Activated CD4-positive, alpha-beta memory T cell treated with anti-CD3 and anti-CD28 coated beads for 36 hours (primary cell): ENCODE measurements around the gene MUC5AC. TPM values are rescaled to one million over a fixed set of nuclear protein-coding genes. Genes with fewer than 3 reads are reported as not detected.
"Not testable (repeated sequence)": the region's sequence is repeated elsewhere in the genome, so short reads cannot be mapped to it uniquely, and the experiment has no call there.

ENCODE experiments used
- CTCF ChIA-PET: fragments of 350-600 bp; sonication (Branson Sonifier 250); formaldehyde crosslinking; loops from one replicate; lab custom pipeline; 2021; ENCODE audit warnings: antibody characterized with exemption, inconsistent platforms; lab: Charles Lee
- POLR2A ChIA-PET: fragments of 350-600 bp; sonication (Branson Sonifier 250); formaldehyde crosslinking; loops from one replicate; lab custom pipeline; 2021; ENCODE audit warnings: antibody characterized with exemption; lab: Charles Lee
- DNase-seq: peaks from one replicate; pipeline ENCODE4 v3.0.0-alpha.2; 2020
- H3K27ac Mint-ChIP-seq: one replicate; pipeline ENCODE4 v1.8.0; 2021; ENCODE audit warnings: mixed read lengths
- H3K27me3 Mint-ChIP-seq: one replicate; pipeline ENCODE4 v1.8.0; 2021; ENCODE audit warnings: mixed read lengths
- H3K36me3 Mint-ChIP-seq: one replicate; pipeline ENCODE4 v1.8.0; 2021; ENCODE audit warnings: mixed read lengths
- H3K4me1 Mint-ChIP-seq: one replicate; pipeline ENCODE4 v1.8.0; 2021; ENCODE audit warnings: low read depth, mixed read lengths
- H3K4me3 Mint-ChIP-seq: one replicate; pipeline ENCODE4 v1.8.0; 2021; ENCODE audit warnings: mild to moderate bottlenecking, mixed read lengths
- H3K9me3 Mint-ChIP-seq: one replicate; pipeline ENCODE4 v1.8.0; 2021; ENCODE audit warnings: mixed read lengths
- intact Hi-C: fragments of 100-400 bp; cut with micrococcal nuclease; formaldehyde crosslinking; loops from one replicate; pipeline ENCODE4 v1.15.1; 2023
- total RNA-seq, 2 experiments: library from RNA; stranded (reverse); gene quantifications; one replicate each; pipeline ENCODE4 v1.2.3, GENCODE V29; 2021

MUC5AC gene
- total RNA-seq, 2 experiments from 2014 or later: not detected

GRCh38 chr11:1153105-1153950 is 4.4 kb upstream of the MUC5AC start:
- Mint-ChIP-seq H3K27me3 (peaks cover 6% of the 10 kb centered on the region), H3K4me3 (no peak overlapping the region), H3K36me3 (no peaks in the 10 kb centered on the region), H3K9me3 (no peaks in the 10 kb centered on the region), H3K4me1 (no peaks in the 10 kb centered on the region), H3K27ac (no peak overlapping the region)
- POLR2A ChIA-PET: no interaction called here
- peak; percentile 8 for DNase-seq
- intact Hi-C loops: no loop called here
- CTCF ChIA-PET: no interaction called here

GRCh38 chr11:1153951-1154493 is 3.7 kb upstream of the MUC5AC start:
- CTCF ChIA-PET: no interaction called here
- Mint-ChIP-seq H3K4me1 (no peaks in the 10 kb centered on the region), H3K27ac (no peak overlapping the region), H3K36me3 (no peaks in the 10 kb centered on the region), H3K9me3 (no peaks in the 10 kb centered on the region), H3K4me3 (no peak overlapping the region), H3K27me3 (peaks cover 6% of the 10 kb centered on the region)
- intact Hi-C loops: no loop called here
- peak; percentile 8 for DNase-seq
- POLR2A ChIA-PET: no interaction called here

GRCh38 chr11:1154656-1155055 is 3.1 kb upstream of the MUC5AC start:
- intact Hi-C loops, DNase-seq, H3K27me3 Mint-ChIP-seq, H3K4me1 Mint-ChIP-seq, H3K9me3 Mint-ChIP-seq, H3K27ac Mint-ChIP-seq, CTCF ChIA-PET, H3K36me3 Mint-ChIP-seq, H3K4me3 Mint-ChIP-seq, POLR2A ChIA-PET: not testable (repeated sequence)

- no peak overlapping the region for H3K4me3 Mint-ChIP-seq
- H3K4me1 Mint-ChIP-seq: no peaks in the 10 kb centered on the region
These were observed 2.5 kb upstream of the MUC5AC start for GRCh38 chr11:1155274-1155693.

GRCh38 chr11:1156506-1157340 is 1.0 kb upstream of the MUC5AC start:
- DNase-seq: peak; percentile 4
- H3K36me3 Mint-ChIP-seq: no peaks in the 10 kb centered on the region
- H3K27ac Mint-ChIP-seq: no peak overlapping the region
- no peaks in the 10 kb centered on the region for H3K27me3 Mint-ChIP-seq
- no peaks in the 10 kb centered on the region for H3K4me1 Mint-ChIP-seq
- H3K4me3 Mint-ChIP-seq: no peak overlapping the region
- no peaks in the 10 kb centered on the region for H3K9me3 Mint-ChIP-seq
- ChIA-PET POLR2A (no interaction called here), CTCF (no interaction called here)
- intact Hi-C loops: no loop called here

More at GRCh38 chr11:1155274-1155693, 2.5 kb upstream of the MUC5AC start:
- intact Hi-C loops: no loop called here
- H3K36me3 Mint-ChIP-seq: no peaks in the 10 kb centered on the region
- peaks cover 6% of the 10 kb centered on the region for H3K27me3 Mint-ChIP-seq
- DNase-seq: no peak
- ChIA-PET POLR2A (no interaction called here), CTCF (no interaction called here)
- H3K27ac Mint-ChIP-seq: no peak overlapping the region
- H3K9me3 Mint-ChIP-seq: no peaks in the 10 kb centered on the region

GRCh38 chr11:1157341-1157644 is 460 bp upstream of the MUC5AC start:
- H3K27ac Mint-ChIP-seq: no peak overlapping the region

GRCh38 chr11:1158681-1159487 is 1.1 kb downstream of the MUC5AC start:
- H3K27me3 Mint-ChIP-seq: peaks cover 4% of the 10 kb centered on the region
- intact Hi-C loops: no loop called here
- H3K9me3 Mint-ChIP-seq: no peaks in the 10 kb centered on the region
- POLR2A ChIA-PET: no interaction called here
- CTCF ChIA-PET: no interaction called here
- DNase-seq: peak; percentile 5
- no peak overlapping the region for H3K27ac Mint-ChIP-seq
- no peak overlapping the region for H3K4me3 Mint-ChIP-seq
- H3K4me1 Mint-ChIP-seq: no peaks in the 10 kb centered on the region
- H3K36me3 Mint-ChIP-seq: no peaks in the 10 kb centered on the region

More at GRCh38 chr11:1157341-1157644, 460 bp upstream of the MUC5AC start:
- ChIA-PET CTCF (no interaction called here), POLR2A (no interaction called here)
- Mint-ChIP-seq H3K36me3 (no peaks in the 10 kb centered on the region), H3K9me3 (no peaks in the 10 kb centered on the region), H3K4me1 (no peaks in the 10 kb centered on the region), H3K27me3 (no peaks in the 10 kb centered on the region), H3K4me3 (no peak overlapping the region)
- DNase-seq: no peak
- intact Hi-C loops: no loop called here

- H3K4me3 Mint-ChIP-seq, H3K27ac Mint-ChIP-seq, H3K27me3 Mint-ChIP-seq, DNase-seq, H3K36me3 Mint-ChIP-seq, POLR2A ChIA-PET, CTCF ChIA-PET, intact Hi-C loops, H3K9me3 Mint-ChIP-seq, H3K4me1 Mint-ChIP-seq: not testable (repeated sequence)
These were observed 1.9 kb downstream of the MUC5AC start for GRCh38 chr11:1159488-1160220.

- CTCF ChIA-PET: no interaction called here
- peaks cover 4% of the 10 kb centered on the region for H3K27me3 Mint-ChIP-seq
- POLR2A ChIA-PET: no interaction called here
- no peaks in the 10 kb centered on the region for H3K36me3 Mint-ChIP-seq
- peak; percentile 6 for DNase-seq
- intact Hi-C loops: no loop called here
- H3K27ac Mint-ChIP-seq: no peak overlapping the region
- no peaks in the 10 kb centered on the region for H3K4me1 Mint-ChIP-seq
- H3K9me3 Mint-ChIP-seq: no peaks in the 10 kb centered on the region
- H3K4me3 Mint-ChIP-seq: no peak overlapping the region
These were observed 2.7 kb downstream of the MUC5AC start for GRCh38 chr11:1160231-1161101.

GRCh38 chr11:1161410-1162137 is 3.8 kb downstream of the MUC5AC start:
- no peak overlapping the region for H3K4me3 Mint-ChIP-seq
- POLR2A ChIA-PET: interaction anchor here (0.6 kb wide), 1 partner anchor 74 kb away, joined by 3 read pairs; no protein-coding TSS in a partner anchor
- no peaks in the 10 kb centered on the region for H3K9me3 Mint-ChIP-seq
- H3K27ac Mint-ChIP-seq: no peak overlapping the region
- H3K36me3 Mint-ChIP-seq: no peaks in the 10 kb centered on the region
- no peaks in the 10 kb centered on the region for H3K4me1 Mint-ChIP-seq
- DNase-seq: no peak
- CTCF ChIA-PET: no interaction called here
- H3K27me3 Mint-ChIP-seq: peaks cover 4% of the 10 kb centered on the region
- intact Hi-C loops: no loop called here
